ENCODE data around the gene EXOSC10. TPM values are rescaled to one million over a fixed set of nuclear protein-coding genes. Genes with fewer than 3 reads are reported as not detected.

Gene EXOSC10
- total and polyA plus RNA-seq, 2 of the 13 experiments (the other 11 are each of a cell fraction or from before 2014, with no cell fraction given) = 48.4 to 67.6 TPM

GRCh38 chr1:11042995-11043874 lies 56.4 kb downstream of the EXOSC10 start:
- intact Hi-C loops (cut with micrococcal nuclease; ENCODE audit: unreplicated experiment) (no loop called here), in situ Hi-C loops (cut with HindIII; ENCODE audit: extremely low pct_ligation_motif_present, low pct_unique_long_range_greater_than_20kb) (loop anchor here (25.0 kb wide), 1 partner anchor 594 kb away; no protein-coding TSS in a partner anchor)
- no peak overlapping the region for H2AFZ ChIP-seq (ENCODE audit: low read length)
- H4K20me1 ChIP-seq (ENCODE audit: insufficient read depth, low read length) = no peaks in the 10 kb centered on the region
- no peak overlapping the region for H3K4me2 ChIP-seq (ENCODE audit: low read depth, low read length)
- POLR2A ChIA-PET = no interaction called here
- H3K4me3 ChIP-seq (replicated peaks in 1 of 3; ENCODE audit: insufficient read depth in 1 of 3, low read depth in 2 of 3, low read length in 3 of 3) = no peak overlapping the region
- no peaks in the 10 kb centered on the region for H3K9me3 ChIP-seq (ENCODE audit: low read length)
- H3K36me3 ChIP-seq (replicated peaks in 1 of 2; ENCODE audit: control insufficient read depth in 1 of 2, insufficient read depth in 2 of 2, low read length in 2 of 2) = no peaks in the 10 kb centered on the region
- no peak for ATAC-seq
- DNase-seq (ENCODE audit: low spot score) = no peak
- TF ChIP-seq RBM22 (optimal IDR thresholded peaks at IDR 0.05; ENCODE audit: low read length) = peak; percentile 34
- no peak for TF ChIP-seq ELF4 (CRISPR knock-in tag; IDR thresholded peaks at IDR 0.05; ENCODE audit: borderline replicate concordance)
- 0 out of 2 replicates have a peak, but pooled peaks have one; percentile 22 for TF ChIP-seq RBFOX2 (IDR thresholded peaks at IDR 0.05; ENCODE audit: low read depth, low read length)
- peak; percentile 9 to 35; a peak in 2 of 4 replicates for TF ChIP-seq POLR2A (IDR thresholded peaks at IDR 0.05; ENCODE audit: insufficient read depth in 1 of 2, low read depth in 2 of 2, low read length in 2 of 2)
- 0 out of 2 replicates have a peak, but pooled peaks have one; percentile 13 for TF ChIP-seq KDM2A (CRISPR knock-in tag; IDR thresholded peaks at IDR 0.05; ENCODE audit: borderline replicate concordance, low read depth)
- no peak for TF ChIP-seq ZNF121 (CRISPR knock-in tag; IDR thresholded peaks at IDR 0.05)
- TF ChIP-seq AGO2 (optimal IDR thresholded peaks at IDR 0.05; ENCODE audit: low read depth, low read length) = peak; percentile 82
- peak; percentile 84 for TF ChIP-seq AGO1 (IDR thresholded peaks at IDR 0.05; ENCODE audit: low read depth, low read length, poor library complexity, severe bottlenecking)
- FAIRE-seq = no peak
- no peak overlapping the region for H3K27ac ChIP-seq (ENCODE audit: extremely low read length, insufficient read depth, low read length)
- no TSS peak for BruUV-seq (replicated peaks)
- WGBS (ENCODE audit: low lambda C conversion rate) = 59% methylated on average over 12 of the region's 19 CpGs
- peaks cover 28% of the 10 kb centered on the region for H3K4me1 ChIP-seq (ENCODE audit: insufficient read depth, low read length)
- CTCF ChIA-PET (ENCODE audit: low intra/inter-chr PET ratio, low total read pairs) = no interaction called here
- no peaks in the 10 kb centered on the region for H3K27me3 ChIP-seq (ENCODE audit: control insufficient read depth in 1 of 2, insufficient read depth in 2 of 2, low read length in 2 of 2)
- no peaks in the 10 kb centered on the region for H3K79me2 ChIP-seq (ENCODE audit: insufficient read depth, low read length)
- no peak overlapping the region for H3K9ac ChIP-seq (ENCODE audit: insufficient read depth, low read depth, low read length)

All from HepG2 (cell line).